Measurements from ENCODE around the gene PSD. TPM values are rescaled to one million over a fixed set of nuclear protein-coding genes. Genes with fewer than 3 reads are reported as not detected.

Gene PSD
- total RNA-seq, 1 donor from 2014 or later: 2.4 TPM

- intact Hi-C loops (cut with micrococcal nuclease): no loop called here
Observed at GRCh38 chr10:102407425-102408130, 11.0 kb downstream of the PSD start.

- intact Hi-C loops (cut with micrococcal nuclease): no loop called here
Observed at GRCh38 chr10:102406815-102407214, 11.8 kb downstream of the PSD start.

DNA sequence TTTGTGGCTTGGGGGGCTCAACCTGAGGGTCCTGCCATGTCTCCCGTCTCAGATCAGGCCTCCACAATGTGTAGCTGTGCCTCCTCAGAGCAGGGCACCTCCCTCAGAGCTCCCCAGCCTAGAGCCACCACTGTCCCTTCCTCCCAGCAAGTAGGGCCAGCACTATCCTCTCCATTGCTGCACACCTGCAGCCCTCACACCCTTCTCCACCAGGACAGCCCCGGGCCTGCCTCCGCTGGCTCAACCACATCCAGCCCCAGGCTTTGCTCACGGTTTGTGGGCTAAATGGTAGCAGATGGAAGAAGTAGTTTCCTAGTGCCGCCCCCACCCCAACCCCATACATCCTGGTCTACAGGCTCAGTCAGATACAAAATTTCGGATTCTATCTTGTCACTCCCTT, 13.0 kb downstream of the PSD start:
- intact Hi-C loops (cut with micrococcal nuclease): no loop called here

DNA sequence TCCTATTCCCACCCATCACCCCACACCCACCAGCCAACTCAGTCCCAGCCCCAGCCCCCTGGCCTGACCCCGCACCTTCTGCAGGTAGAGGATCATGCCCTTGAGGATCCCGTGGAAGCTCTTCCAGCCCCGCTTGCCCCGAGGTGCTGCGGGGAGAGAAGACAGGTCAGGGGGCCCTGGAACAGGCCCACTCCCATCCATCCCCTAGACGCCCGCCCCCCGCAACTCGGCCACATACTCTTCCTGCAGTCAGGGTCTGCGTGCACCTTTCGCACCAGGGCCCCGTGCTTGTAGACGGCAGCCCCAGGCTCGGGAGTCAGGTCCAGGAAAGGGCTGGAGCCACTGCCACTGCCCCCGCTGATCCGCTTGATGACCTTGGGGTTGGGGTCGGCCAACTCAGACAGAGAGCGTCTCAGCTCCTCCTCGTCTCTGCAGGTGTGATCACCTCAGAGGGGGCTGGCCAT, 13.4 kb downstream of the PSD start:
- intact Hi-C loops (cut with micrococcal nuclease): no loop called here

DNA sequence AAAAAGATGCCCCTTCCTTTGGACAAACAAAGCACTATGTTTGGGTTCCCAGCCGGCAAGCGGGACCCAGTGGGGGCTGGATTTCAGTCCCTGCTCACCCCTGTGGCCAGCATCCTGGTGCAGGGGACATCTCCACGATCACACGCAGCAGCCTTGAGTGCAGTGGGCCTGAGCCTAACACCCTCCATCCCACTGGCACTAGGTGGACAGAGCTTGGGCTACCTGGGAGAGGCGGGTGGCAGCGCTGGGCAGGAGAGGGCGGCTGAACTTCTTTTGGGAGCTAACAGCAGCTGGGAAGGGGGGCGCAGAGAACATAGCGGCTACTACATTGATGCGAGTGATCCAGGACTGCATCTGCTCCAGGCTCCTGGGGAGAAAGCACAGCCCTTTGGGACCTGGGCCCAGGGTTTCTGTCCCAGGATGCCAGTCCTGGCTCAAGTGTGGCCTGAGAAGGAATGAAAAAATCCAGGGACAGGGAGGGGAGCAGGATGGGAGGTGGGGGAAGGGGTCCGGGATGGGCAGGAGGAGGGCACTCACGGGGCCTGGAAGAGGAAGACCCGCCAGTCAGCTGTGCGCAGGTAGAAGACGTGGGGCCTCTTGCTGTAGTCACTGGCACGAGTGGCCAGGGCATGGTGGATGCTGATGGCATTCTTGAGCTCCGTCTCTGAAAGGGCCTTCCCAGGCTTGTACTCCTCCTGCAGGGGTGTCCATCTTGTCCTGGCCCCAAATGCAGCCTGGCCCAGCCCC, 14.1 kb downstream of the PSD start:
- intact Hi-C loops (cut with micrococcal nuclease): no loop called here

DNA sequence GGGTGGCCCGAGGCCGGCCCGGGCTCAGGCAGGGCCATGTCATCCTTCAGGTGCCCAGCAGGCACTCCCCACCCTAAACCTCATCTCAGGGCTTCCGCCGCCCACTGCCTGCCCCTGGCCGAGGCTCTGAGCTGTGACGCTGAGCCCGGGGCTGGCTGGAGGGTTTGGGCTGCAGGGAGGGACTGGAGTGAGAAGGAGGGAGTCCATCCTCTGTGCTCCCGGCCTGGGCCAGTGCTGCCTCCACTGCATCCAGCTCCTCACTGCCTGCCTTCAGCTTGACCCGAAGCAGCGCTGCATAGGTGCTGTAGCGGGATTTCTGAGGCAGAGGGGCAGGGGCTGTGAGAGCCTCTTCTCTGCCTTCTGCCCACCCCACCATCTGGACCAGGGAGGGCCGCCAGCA, 15.5 kb downstream of the PSD start:
- intact Hi-C loops (cut with micrococcal nuclease): no loop called here

GRCh38 chr10:102402512-102402896, 16.1 kb downstream of the PSD start:
- intact Hi-C loops (cut with micrococcal nuclease): no loop called here

DNA sequence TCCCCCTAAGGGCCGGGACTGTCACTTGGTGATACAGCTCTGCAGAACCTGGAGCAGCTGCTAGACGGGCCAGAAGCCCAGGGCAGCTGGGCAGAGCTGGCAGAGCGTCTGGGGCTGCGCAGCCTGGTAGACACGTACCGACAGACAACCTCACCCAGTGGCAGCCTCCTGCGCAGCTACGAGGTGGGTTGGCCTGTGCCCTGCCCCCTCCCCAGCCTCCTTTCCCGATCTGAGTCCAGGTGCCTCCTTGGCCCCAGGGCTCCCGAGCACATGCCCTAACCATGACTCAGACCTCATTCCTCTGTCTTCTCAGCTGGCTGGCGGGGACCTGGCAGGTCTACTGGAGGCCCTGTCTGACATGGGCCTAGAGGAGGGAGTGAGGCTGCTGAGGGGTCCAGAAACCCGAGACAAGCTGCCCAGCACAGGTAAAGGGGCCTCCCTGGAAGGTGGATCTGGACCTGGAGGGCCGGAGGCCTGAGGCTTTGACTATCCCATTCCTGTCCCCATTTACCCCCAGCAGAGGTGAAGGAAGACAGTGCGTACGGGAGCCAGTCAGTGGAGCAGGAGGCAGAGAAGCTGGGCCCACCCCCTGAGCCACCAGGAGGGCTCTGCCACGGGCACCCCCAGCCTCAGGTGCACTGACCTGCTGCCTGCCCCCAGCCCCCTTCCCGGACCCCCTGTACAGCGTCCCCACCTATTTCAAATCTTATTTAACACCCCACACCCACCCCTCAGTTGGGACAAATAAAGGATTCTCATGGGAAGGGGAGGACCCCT, 16.7 kb downstream of the PSD start:
- intact Hi-C loops (cut with micrococcal nuclease): no loop called here

GRCh38 chr10:102401342-102401654, 17.3 kb downstream of the PSD start:
- intact Hi-C loops (cut with micrococcal nuclease): no loop called here

DNA sequence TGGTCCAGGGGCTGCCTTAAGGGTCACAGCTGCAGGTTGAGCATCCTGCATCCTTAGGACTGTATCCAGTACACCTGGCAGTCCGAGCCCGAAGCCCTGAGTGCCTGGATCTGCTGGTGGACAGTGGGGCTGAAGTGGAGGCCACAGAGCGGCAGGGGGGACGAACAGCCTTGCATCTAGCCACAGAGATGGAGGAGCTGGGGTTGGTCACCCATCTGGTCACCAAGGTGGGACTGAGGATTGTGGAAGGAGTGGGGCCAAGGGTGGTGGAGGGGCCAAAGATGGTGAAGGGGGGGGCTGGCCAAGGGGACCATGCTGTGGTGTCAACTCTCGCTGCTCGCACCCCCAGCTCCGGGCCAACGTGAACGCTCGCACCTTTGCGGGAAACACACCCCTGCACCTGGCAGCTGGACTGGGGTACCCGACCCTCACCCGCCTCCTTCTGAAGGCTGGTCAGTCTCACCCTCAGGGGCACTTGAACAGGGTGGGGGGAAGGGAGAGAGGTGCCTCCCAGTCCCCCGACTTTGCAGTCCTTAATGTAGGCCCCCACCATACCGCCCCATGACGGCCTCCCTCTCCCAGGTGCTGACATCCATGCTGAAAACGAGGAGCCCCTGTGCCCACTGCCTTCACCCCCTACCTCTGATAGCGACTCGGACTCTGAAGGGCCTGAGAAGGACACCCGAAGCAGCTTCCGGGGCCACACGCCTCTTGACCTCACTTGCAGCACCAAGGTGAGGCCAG, 17.8 kb downstream of the PSD start:
- intact Hi-C loops (cut with micrococcal nuclease): no loop called here

DNA sequence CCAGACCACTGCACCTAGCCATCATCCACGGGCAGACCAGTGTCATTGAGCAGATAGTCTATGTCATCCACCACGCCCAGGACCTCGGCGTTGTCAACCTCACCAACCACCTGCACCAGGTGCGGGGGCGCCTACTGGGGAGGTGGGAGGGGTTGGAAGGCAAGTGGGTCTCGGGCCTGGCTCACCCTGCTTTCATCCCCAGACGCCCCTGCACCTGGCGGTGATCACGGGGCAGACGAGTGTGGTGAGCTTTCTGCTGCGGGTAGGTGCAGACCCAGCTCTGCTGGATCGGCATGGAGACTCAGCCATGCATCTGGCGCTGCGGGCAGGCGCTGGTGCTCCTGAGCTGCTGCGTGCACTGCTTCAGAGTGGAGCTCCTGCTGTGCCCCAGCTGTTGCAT, 18.5 kb downstream of the PSD start:
- intact Hi-C loops (cut with micrococcal nuclease): no loop called here

DNA sequence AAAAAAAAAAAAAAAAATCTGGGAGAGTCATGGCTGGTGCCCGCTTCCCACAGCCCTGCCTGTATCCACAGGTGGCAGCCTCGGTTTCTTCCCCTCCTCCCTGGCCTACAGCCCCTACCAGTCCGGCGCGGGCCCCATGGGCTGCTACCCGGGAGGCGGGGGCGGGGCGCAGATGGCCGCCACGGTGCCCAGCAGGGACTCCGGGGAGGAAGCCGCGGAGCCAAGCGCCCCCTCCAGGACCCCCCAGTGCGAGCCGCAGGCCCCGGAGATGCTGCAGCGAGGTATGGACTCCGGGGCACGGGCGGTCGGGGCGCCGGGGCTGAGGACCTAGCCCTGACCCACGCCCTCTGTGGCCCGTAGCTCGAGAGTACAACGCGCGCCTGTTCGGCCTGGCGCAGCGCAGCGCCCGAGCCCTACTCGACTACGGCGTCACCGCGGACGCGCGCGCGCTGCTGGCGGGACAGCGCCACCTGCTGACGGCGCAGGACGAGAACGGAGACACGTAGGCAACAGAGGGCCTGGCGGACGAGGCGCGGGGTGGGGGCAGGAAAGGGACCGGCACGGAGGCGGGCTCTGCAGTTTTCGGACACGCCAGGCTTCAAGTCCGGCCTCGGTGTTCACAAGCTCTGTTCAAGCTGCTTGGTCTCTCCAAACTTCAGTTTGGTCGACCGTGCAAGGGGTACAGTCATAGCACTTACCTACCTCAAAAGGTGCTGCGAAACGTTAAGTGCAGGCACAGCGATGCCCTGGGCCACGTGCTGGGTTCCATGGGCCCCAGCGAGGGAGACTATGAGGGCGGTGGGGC, 19.2 kb downstream of the PSD start:
- intact Hi-C loops (cut with micrococcal nuclease): loop anchor here (1.0 to 10.0 kb wide), 8 partner anchors 22 to 1723 kb away; partner anchors contain the start of genes ACTR1A, CNNM2 and SFR1

GRCh38 chr10:102398172-102399020, 20.2 kb downstream of the PSD start:
- intact Hi-C loops (cut with micrococcal nuclease): loop anchor here (1.0 to 10.0 kb wide), 8 partner anchors 23 to 1724 kb away; partner anchors contain the start of genes ACTR1A, CNNM2 and SFR1

- intact Hi-C loops (cut with micrococcal nuclease): loop anchor here (5.0 to 10.0 kb wide), 2 partner anchors 517 to 1725 kb away; partner anchors contain the start of genes CNNM2 and SFR1
Observed at GRCh38 chr10:102397222-102398171, 21.1 kb downstream of the PSD start.

DNA sequence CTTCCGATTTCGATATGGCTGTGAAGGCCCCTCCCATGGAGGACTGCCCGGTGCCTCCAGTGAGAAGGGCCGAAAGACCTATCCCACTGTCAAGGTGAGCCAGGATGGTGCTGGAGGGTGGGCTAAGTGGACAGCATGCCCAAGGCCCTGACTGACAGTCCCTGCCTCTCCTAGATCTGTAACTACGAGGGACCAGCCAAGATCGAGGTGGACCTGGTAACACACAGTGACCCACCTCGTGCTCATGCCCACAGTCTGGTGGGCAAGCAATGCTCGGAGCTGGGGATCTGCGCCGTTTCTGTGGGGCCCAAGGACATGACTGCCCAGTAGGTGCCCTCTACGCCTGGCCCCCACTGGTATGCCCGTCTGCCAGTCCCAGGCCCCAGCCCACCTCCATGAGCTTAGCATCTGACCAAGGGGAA, 21.8 kb downstream of the PSD start:
- intact Hi-C loops (cut with micrococcal nuclease): loop anchor here (5.0 to 10.0 kb wide), 2 partner anchors 518 to 1726 kb away; partner anchors contain the start of genes CNNM2 and SFR1

DNA sequence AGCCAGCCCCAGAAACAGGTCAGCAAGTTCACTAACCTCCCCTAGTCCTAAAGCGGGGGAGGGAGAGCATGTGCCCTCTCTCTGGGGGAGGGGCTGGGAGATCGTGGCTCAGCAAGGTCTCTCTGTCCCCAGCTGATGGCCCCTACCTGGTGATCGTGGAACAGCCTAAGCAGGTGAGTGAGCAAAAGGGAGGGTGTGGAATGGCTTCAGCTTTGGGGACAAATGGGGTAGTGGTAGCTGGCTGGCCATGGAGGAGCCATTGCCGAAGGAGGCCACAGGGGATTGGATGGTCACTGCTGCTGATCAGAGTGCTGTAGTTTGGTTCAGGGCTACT, 22.3 kb downstream of the PSD start:
- intact Hi-C loops (cut with micrococcal nuclease): loop anchor here (5.0 to 10.0 kb wide), 2 partner anchors 519 to 1726 kb away; partner anchors contain the start of genes CNNM2 and SFR1

- intact Hi-C loops (cut with micrococcal nuclease): loop anchor here (1.0 to 10.0 kb wide), 10 partner anchors 14 to 1727 kb away; partner anchors contain the start of genes CNNM2, CUEDC2, OGA and PPRC1
Observed at GRCh38 chr10:102395400-102396316, 22.9 kb downstream of the PSD start, which contains the start of gene NFKB2. Gene NFKB2, plus strand, starts transcription at chr10:102395705. Its CDS starts 255 bp downstream, at chr10:102395960.

Measured in T-helper 1 cell treated with Interleukin-12 subunit alpha and Interleukin-12 subunit beta and Interleukin-4 antibody, amounts not matched to agents 30 ng/mL and 1 ng/mL, for 36 hours (primary cell).